ENCODE data around the gene KLHDC8A. TPM values are rescaled to one million over a fixed set of nuclear protein-coding genes. Genes with fewer than 3 reads are reported as not detected.

KLHDC8A gene
- total and polyA plus RNA-seq, 2 of the 13 experiments (the other 11 are each of a cell fraction or from before 2014, with no cell fraction given), result not detected

DNA sequence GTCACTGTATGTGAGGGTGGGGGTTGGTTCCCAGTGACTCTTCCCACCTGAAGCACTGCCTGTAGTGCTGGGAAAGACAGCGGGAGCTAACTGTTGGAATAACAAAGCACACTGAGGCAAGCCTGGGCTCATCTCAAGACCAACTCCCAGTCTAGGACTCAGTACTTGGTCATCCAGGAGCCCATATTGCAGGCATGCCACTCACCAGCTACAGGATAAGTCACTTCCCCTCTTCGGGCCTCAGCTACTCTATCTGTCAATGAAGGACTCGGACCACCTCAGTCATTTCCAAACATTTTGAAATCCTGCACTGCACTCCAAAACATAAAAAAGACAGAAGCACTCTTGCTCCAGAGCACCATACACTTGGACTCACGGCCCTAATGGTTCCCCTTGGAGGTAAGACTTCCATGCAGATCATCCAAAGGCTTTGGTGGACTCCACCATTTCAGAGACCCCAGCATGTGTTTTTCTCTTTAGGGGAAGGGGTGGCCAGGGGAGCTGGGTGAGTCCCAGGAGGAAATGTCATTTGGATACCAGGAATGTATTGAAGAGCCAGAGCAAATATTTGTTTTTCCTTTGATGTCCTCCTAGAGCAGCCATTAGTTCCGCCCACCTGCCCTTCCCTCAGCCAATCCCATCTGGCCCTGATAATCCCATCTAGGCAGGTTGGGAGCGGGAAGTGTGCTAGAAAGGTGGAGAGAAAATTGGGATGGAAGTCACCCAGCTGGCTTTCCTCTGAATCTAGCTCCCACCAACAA is 38.3 kb downstream of the KLHDC8A start (continued):
- TF ChIP-seq, protein P1, sequence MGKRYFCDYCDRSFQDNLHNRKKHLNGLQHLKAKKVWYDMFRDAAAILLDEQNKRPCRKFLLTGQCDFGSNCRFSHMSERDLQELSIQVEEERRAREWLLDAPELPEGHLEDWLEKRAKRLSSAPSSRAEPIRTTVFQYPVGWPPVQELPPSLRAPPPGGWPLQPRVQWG (CRISPR knock-in tag; IDR thresholded peaks at IDR 0.05; ENCODE audit: borderline replicate concordance, low read depth), result no peak
- TF ChIP-seq, protein P2, sequence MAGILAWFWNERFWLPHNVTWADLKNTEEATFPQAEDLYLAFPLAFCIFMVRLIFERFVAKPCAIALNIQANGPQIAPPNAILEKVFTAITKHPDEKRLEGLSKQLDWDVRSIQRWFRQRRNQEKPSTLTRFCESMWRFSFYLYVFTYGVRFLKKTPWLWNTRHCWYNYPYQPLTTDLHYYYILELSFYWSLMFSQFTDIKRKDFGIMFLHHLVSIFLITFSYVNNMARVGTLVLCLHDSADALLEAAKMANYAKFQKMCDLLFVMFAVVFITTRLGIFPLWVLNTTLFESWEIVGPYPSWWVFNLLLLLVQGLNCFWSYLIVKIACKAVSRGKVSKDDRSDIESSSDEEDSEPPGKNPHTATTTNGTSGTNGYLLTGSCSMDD (CRISPR knock-in tag; IDR thresholded peaks at IDR 0.05), result no peak
- TF ChIP-seq ZZZ3 (CRISPR knock-in tag; IDR thresholded peaks at IDR 0.05; ENCODE audit: borderline replicate concordance) (no peak), TP53 (CRISPR knock-in tag; conservative IDR thresholded peaks at IDR 0.05) (no peak), MXI1 (IDR thresholded peaks at IDR 0.05; ENCODE audit: borderline replicate concordance, low read depth, low read length) (no peak), MATR3 (CRISPR knock-in tag; IDR thresholded peaks at IDR 0.05) (no peak), HMG20A (CRISPR knock-in tag; IDR thresholded peaks at IDR 0.05; ENCODE audit: borderline replicate concordance) (peak; percentile 27; the same call in 1 of the 2 replicates), SRSF4 (IDR thresholded peaks at IDR 0.05; ENCODE audit: low read depth, low read length, poor library complexity, severe bottlenecking) (no peak)
- TF ChIP-seq, protein P3, sequence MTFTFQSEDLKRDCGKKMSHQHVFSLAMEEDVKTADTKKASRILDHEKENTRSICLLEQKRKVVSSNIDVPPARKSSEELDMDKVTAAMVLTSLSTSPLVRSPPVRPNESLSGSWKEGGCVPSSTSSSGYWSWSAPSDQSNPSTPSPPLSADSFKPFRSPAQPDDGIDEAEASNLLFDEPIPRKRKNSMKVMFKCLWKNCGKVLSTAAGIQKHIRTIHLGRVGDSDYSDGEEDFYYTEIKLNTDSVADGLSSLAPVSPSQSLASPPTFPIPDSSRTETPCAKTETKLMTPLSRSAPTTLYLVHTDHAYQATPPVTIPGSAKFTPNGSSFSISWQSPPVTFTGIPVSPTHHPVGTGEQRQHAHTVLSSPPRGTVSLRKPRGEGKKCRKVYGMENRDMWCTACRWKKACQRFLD (CRISPR knock-in tag; IDR thresholded peaks at IDR 0.05; ENCODE audit: borderline replicate concordance), result no peak
- TF ChIP-seq, protein P4, sequence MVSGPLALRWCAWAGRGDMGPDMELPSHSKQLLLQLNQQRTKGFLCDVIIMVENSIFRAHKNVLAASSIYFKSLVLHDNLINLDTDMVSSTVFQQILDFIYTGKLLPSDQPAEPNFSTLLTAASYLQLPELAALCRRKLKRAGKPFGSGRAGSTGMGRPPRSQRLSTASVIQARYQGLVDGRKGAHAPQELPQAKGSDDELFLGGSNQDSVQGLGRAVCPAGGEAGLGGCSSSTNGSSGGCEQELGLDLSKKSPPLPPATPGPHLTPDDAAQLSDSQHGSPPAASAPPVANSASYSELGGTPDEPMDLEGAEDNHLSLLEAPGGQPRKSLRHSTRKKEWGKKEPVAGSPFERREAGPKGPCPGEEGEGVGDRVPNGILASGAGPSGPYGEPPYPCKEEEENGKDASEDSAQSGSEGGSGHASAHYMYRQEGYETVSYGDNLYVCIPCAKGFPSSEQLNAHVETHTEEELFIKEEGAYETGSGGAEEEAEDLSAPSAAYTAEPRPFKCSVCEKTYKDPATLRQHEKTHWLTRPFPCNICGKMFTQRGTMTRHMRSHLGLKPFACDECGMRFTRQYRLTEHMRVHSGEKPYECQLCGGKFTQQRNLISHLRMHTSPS (CRISPR knock-in tag; IDR thresholded peaks at IDR 0.05; ENCODE audit: low read depth), result no peak
- TF ChIP-seq, protein P5, sequence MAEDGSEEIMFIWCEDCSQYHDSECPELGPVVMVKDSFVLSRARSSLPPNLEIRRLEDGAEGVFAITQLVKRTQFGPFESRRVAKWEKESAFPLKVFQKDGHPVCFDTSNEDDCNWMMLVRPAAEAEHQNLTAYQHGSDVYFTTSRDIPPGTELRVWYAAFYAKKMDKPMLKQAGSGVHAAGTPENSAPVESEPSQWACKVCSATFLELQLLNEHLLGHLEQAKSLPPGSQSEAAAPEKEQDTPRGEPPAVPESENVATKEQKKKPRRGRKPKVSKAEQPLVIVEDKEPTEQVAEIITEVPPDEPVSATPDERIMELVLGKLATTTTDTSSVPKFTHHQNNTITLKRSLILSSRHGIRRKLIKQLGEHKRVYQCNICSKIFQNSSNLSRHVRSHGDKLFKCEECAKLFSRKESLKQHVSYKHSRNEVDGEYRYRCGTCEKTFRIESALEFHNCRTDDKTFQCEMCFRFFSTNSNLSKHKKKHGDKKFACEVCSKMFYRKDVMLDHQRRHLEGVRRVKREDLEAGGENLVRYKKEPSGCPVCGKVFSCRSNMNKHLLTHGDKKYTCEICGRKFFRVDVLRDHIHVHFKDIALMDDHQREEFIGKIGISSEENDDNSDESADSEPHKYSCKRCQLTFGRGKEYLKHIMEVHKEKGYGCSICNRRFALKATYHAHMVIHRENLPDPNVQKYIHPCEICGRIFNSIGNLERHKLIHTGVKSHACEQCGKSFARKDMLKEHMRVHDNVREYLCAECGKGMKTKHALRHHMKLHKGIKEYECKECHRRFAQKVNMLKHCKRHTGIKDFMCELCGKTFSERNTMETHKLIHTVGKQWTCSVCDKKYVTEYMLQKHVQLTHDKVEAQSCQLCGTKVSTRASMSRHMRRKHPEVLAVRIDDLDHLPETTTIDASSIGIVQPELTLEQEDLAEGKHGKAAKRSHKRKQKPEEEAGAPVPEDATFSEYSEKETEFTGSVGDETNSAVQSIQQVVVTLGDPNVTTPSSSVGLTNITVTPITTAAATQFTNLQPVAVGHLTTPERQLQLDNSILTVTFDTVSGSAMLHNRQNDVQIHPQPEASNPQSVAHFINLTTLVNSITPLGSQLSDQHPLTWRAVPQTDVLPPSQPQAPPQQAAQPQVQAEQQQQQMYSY (CRISPR knock-in tag; IDR thresholded peaks at IDR 0.05), result no peak
- TF ChIP-seq, protein P6, sequence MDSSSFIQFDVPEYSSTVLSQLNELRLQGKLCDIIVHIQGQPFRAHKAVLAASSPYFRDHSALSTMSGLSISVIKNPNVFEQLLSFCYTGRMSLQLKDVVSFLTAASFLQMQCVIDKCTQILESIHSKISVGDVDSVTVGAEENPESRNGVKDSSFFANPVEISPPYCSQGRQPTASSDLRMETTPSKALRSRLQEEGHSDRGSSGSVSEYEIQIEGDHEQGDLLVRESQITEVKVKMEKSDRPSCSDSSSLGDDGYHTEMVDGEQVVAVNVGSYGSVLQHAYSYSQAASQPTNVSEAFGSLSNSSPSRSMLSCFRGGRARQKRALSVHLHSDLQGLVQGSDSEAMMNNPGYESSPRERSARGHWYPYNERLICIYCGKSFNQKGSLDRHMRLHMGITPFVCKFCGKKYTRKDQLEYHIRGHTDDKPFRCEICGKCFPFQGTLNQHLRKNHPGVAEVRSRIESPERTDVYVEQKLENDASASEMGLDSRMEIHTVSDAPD (CRISPR knock-in tag; IDR thresholded peaks at IDR 0.05), result 0 out of 2 replicates have a peak, but pooled peaks have one; percentile 30

All from HepG2 (cell line).